GM10248 (cell line): ENCODE results near the gene CHST9.

Source experiments
- CTCF ChIA-PET: fragments of 300-600 bp; sonication (Branson Sonifier 250); formaldehyde crosslinking; extraction: SDS; loops from one replicate; lab custom pipeline; 2021; ENCODE audit warnings: antibody characterized with exemption; lab: Yijun Ruan, JAX
- POLR2A ChIA-PET: fragments of 350-650 bp; sonication (Branson Sonifier 250); formaldehyde crosslinking; extraction: SDS; loops from one replicate; lab custom pipeline; 2020; ENCODE audit warnings: antibody characterized with exemption; lab: Yijun Ruan, JAX
- DNase-seq: peaks from one replicate; pipeline ENCODE4 v3.0.0; 2012; ENCODE audit errors: extremely low spot score
- TF ChIP-seq, protein P1 (sequence below): IDR thresholded peaks from 2 replicates; pipeline ENCODE4 v1.5.1; 2012; ENCODE audit warnings: mild to moderate bottlenecking, low read depth; ENCODE audit errors: extremely low read depth, missing control alignments, control extremely low read depth

The CHST9 gene

GRCh38 chr18:27033722-27034121 is 151.4 kb downstream of the CHST9 start:
- CTCF ChIA-PET = interaction anchor here (1.1 to 1.7 kb wide), 2 partner anchors 9 to 15 kb away, joined by 3 to 4 read pairs; no protein-coding TSS in a partner anchor
- no peak for DNase-seq
- TF ChIP-seq, protein P1, sequence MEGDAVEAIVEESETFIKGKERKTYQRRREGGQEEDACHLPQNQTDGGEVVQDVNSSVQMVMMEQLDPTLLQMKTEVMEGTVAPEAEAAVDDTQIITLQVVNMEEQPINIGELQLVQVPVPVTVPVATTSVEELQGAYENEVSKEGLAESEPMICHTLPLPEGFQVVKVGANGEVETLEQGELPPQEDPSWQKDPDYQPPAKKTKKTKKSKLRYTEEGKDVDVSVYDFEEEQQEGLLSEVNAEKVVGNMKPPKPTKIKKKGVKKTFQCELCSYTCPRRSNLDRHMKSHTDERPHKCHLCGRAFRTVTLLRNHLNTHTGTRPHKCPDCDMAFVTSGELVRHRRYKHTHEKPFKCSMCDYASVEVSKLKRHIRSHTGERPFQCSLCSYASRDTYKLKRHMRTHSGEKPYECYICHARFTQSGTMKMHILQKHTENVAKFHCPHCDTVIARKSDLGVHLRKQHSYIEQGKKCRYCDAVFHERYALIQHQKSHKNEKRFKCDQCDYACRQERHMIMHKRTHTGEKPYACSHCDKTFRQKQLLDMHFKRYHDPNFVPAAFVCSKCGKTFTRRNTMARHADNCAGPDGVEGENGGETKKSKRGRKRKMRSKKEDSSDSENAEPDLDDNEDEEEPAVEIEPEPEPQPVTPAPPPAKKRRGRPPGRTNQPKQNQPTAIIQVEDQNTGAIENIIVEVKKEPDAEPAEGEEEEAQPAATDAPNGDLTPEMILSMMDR = no peak
- POLR2A ChIA-PET = no interaction called here

DNA sequence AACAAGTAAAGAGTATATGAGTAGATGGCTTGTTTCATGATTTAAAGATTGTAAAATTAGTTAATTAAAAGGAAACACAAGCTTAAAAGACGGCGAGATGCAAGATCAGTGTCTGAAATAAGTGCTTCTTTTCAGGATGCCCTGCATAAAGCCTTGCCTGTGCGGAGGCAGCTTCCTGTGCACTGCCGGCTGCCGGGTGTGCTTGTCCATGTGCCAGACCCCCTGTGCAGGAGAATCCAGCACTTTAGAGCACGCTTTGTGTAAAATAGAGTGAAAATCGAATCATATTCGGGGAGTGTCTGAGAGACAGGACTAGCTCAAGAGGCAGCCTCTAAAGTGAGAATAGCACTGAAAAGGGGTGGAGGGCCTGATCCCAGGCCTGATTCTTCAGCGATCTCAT is 154.7 kb downstream of the CHST9 start:
- POLR2A ChIA-PET = no interaction called here
- TF ChIP-seq, protein P1 = no peak
- DNase-seq = no peak
- CTCF ChIA-PET = interaction anchor here (1.1 kb wide), 2 partner anchors 8 to 12 kb away, joined by 3 read pairs; no protein-coding TSS in a partner anchor

- TF ChIP-seq, protein P1 = no peak
- CTCF ChIA-PET = interaction anchor here (0.9 to 2.2 kb wide), 3 partner anchors 8 to 17 kb away, joined by 3 to 8 read pairs (median 3); no protein-coding TSS in a partner anchor
- DNase-seq = no peak
- POLR2A ChIA-PET = no interaction called here
Observed at GRCh38 chr18:27022477-27022876, 162.6 kb downstream of the CHST9 start.

- TF ChIP-seq, protein P1 = peak; percentile 39
- peak; percentile 23 for DNase-seq
- ChIA-PET CTCF (interaction anchor here (0.8 to 1.8 kb wide), 6 partner anchors 9 to 587 kb away, joined by 3 to 5 read pairs (median 4); no protein-coding TSS in a partner anchor), POLR2A (no interaction called here)
Observed at GRCh38 chr18:27017901-27018500, 167.1 kb downstream of the CHST9 start.

GRCh38 chr18:27014841-27015240 is 170.3 kb downstream of the CHST9 start:
- CTCF ChIA-PET = interaction anchor here (1.4 kb wide), 1 partner anchor 11 kb away, joined by 3 read pairs; no protein-coding TSS in a partner anchor
- POLR2A ChIA-PET = no interaction called here
- DNase-seq = no peak
- TF ChIP-seq, protein P1 = no peak

GRCh38 chr18:27010784-27011183 is 174.3 kb downstream of the CHST9 start:
- ChIA-PET CTCF (interaction anchor here (1.6 kb wide), 1 partner anchor 9 kb away, joined by 4 read pairs; no protein-coding TSS in a partner anchor), POLR2A (no interaction called here)
- TF ChIP-seq, protein P1 = no peak
- no peak for DNase-seq
